GM19025 (cell line): ENCODE data around the gene COPS4.
"Not testable (repeated sequence)": the region's sequence is repeated elsewhere in the genome, so short reads cannot be mapped to it uniquely, and the experiment has no call there.

ENCODE experiments used
- ATAC-seq: cut with Tn5 transposase; IDR thresholded peaks from one replicate; pipeline ENCODE4 v1.9.1; 2021; ENCODE audit warnings: mild to moderate bottlenecking, low read depth, moderate library complexity; ENCODE audit not compliant: unreplicated experiment

COPS4 gene

DNA sequence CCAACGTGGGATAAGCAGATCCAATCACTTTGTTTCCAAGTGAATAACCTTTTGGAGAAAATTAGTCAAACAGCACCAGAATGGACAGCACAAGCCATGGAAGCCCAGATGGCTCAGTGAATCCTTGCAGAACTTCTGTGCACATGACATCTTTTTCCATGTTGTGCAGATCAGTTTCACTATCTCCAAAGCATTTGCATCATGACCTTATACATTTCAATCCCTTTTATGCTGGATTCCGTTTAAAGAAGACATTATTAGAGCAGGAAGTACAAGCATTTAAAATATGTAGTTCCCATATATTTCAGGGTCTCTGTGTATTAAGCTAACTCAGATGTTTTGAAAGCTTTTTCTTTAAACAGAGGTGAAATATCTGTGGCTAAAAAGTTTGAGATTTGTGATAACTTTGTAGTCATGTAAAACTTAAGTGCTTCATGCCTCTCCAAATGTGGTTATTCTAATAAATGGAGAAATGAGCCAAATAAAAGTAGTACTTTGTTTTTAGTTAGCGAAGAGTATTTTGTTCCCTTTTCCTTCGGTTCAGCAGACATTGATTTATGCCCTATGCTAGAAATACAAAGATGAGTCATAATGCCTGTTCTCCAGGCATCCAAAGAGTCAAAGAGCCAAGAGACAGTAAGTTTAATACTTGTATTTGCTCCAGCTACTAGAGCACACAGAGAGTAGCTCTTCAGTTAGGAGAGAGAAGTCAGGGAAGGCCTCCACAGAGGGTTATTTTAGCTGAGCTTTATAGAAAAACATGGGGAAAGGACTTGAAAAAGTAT, 40.5 kb downstream of the COPS4 start:
- no peak for ATAC-seq

DNA sequence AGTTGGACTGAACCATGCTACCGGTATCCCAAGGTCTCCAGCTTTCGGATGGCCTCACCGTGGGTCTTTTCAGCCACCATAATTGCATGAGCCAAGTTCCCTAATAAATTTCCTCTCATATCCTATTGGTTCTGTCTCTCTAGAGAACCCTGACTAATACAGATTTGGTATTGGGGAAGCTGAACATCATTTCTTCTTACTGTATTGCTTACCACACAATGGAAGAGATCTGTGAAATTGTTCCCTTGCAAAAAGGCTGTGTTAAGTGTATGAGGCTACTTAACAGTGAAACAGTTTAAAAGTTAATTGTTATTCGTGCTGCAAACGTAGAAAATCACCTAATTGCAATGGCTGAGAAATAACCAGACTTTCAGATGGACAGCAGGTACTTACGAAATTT, 45.6 kb downstream of the COPS4 start:
- ATAC-seq: no peak

DNA sequence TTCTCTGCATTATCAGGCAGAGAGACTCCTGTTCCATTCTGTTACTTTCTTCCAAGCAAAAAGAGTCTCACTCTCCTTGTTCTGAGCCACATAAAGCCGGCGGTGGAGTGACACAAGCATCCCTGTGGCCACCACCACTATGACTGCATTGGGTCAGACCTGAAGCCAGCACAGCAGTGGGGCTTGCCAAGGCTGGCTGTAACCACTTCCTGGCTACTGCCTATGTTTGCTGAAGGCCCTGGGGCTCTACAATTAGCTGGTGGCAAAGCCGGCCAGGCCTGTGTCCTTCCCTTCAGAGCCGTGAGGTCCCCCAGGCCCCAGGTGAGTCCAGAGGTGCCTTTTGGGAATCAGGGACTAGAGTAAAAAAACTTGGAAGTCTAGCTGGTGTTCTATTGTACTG, 47.8 kb downstream of the COPS4 start:
- ATAC-seq: no peak

DNA sequence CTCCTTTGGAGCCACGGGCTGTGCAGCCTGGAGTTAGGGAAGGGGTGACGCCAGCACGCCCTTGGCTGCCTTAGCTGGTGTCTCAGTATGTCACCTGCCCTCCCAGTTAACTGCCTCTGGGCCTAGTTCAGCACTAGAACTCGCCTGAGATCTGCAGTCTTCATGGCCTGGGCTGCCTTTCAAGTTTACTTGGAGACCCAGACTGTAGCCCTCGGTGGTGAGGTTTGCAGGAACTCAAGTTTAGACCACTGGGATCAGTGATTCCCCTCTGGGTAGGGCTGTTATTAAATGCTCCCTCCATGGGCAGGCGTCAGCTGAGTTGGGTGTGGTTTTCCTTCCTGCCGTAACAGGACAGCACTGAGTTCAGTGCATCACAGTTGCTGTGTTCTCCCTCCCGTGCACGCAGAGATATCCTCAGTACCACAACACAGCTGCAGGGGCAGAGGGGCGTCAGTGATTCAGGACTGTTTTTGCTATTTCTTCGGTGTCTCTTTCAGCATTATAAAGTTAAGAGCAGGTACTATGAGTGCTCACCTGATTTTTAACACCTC, 49.0 kb downstream of the COPS4 start:
- ATAC-seq: no peak

DNA sequence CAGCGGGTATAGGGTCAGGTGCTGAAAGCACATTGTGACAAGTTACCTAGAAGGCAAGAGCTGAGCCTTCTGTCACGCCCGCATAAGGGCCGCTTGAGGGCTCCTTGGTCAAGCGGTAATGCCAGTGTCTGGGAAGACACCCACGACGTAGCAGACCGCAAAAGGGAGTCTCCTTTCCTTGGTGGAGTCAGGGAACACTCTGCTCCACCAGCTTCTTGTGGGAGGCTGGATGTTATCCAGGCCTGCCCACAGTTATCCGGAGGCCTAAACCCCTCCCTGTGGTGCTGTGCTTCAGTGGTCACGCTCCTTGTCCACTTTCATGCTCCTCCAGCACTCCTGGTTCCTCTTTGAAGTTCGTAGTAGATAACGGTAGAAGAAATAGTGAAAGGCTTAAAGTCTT, 50.0 kb downstream of the COPS4 start:
- not testable (repeated sequence) for ATAC-seq

DNA sequence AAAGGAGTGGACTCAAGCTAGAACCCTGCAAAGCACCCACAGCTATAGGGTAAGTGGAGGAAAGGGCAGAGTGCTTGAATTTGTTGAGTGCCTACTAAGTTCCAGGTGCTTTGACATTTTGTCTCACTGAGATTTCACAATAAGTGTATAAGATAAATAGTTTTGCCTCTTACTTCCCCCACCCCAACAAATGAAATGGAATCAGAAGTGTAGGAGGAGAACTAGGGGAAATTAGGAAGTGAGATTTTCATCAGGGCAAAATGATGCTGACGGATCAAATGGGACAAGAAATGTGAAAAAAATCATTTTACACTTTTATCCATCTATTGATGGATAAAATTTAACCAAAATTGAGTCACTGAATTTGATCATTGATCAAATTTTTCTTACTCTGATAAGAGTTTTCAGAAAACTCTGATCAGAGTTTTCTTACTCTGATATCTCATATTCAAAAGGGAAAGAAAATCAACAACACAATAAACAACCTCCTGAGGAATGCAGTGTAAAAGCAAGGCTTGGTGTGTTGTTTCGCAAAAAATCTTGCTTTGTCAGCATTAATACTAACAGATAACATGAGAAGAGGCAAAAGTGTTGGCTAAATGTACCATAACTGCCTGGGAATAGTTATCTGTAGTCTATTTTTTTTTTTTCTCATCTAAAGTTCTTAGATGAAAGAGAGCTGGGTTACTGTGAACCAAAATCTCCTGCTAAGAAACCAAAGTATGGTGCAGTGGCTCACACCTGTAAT, 54.6 kb downstream of the COPS4 start:
- ATAC-seq: no peak

DNA sequence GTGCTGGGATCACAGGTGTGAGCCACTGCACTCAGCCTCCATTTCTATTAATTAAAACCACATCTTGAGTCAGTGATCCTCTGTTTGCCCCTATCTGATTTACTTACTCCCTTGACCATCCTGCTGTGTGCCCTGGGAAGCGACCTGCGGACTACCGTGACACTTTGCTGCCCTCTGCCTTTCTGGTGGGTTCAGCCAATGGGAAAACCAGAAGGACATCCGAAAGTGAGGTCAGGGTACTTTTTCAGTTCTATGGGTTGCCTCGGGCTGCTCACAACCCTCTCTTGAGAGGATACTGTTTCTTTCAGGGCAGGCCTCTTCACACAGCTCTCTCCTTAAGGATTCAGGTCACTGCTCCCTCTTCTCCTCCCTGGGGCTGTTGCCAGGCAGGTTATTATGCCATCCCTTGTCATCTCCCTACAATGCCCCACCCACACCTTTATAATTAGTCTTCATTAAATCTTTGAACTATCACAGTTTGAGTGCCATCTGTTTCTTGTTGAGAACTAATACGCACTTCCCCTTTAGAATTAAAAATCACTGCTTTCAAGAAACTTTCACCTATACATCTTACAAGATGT, 58.2 kb downstream of the COPS4 start:
- ATAC-seq: no peak

DNA sequence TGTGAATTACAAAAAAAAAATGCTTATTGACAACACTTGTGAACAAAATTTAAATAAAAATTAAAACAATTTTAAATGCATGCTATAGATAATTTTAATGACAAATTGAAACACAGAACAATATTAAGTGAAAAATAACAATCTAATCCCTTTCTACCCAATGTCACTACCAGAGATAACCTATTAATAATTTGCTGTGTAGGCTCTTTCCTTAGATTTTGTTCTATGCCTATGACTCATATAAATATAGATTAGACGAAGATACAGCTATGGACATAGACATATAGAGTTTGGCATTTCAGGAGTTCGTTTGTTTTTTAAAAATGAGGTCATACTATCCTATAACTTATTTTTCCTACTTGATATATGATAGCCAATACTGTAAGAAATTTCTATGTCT, 61.4 kb downstream of the COPS4 start:
- no peak for ATAC-seq

DNA sequence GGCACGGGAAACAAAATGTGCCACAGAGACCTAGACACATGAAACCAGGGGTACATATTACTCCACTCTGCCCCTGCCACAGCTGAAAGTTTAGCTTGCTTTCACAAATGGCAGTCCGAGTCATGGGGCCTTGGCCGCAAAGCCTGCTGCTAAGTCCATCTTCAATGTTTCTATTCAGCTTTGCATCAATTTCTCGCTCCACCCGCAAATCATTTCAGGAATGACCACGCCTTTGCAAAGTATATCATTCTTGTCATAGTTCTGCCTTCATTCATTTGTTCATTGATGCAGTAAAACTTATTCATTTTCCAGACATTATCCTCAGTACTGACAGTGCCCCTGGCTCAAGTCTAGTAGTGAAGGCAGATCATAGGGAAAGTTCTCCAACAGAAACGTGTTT, 70.0 kb downstream of the COPS4 start:
- no peak for ATAC-seq

DNA sequence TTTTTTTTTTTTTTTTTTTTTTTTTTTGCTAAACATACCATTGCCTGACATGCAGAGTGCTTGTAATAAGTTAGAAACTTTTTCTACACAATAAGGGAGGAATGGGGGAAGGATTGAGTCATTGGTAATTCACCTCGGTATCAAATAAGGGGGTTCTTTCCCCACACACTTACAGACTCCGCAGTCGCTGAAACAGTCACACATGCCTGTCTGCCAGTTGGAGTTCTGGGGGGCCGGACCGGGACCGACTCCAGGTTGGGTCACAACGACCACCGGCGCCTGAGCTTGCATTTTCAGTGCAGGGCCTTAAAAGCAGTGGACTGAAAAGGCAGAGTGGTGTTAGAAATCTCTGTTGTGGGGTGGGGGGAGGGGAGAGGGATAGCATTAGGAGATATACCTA, 72.6 kb downstream of the COPS4 start:
- ATAC-seq: no peak

DNA sequence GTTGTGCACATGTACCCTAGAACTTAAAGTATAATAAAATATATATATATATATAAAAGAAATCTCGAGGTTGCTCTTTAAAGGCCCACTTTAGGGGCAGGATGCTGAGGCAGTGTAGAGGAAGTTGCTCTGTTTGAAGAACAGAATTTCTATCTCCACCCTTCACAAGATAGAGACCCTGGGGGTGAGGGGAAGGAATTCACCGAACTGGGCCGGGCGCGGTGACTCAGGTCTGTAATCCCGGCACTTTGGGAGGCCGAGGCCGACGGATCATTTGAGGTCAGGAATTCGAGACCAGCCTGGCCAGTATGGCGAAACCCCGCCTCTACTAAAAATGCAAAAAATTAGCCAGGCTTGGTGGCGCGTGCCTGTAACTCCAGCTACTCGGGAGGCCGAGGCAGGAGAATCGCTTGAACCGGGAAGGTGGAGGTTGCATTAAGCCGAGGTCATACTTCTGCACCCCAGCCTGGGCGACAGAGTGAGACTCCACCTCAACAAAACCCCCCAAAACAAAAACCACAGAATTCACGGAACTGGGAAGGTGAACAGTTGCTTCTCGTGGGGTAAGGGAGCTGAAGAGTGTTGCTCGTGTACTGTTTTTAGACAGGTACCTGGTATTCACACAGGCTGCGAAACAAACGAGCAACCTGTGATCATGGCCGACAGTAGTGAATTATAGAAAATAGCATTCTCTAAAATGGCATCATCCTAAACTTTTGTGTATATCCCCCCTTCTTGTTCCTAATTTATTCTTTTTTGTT, 73.3 kb downstream of the COPS4 start:
- ATAC-seq: no peak

DNA sequence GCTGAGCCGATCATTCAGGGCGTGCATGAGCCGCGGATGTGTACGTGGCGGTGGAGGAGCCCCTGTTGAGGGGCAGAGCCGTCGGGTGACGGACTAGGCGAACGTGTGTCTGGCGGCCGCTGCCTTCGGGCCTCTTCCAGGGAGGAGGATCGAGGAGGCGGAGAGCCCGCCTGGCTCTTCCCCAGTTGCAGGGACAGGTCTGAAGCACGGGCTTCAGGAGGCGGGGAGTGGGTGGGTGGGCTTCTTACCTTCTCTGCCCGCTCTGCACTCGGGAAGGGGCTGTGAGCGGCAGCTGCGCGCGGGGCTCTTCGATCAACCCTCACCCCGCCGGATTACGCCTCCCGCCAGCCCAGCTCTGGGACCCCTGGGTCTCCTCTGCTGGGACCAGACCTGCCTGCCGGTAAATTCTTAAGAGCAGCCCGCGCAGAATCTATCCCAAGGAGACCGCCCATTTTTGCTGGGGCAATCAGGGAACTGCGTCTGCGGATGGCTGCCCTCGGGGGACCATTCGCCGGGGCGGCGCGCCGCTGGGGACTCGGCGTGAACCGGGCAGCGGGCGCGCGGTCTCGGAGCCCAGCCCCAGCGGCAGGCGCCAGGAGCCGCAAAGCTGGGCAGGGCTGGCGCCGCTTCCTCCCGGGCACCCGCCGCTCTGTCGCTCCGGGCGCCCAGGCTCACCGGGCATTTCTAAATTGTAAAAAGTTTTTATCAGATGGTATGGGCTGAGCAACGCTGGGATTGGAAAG, 74.7 kb downstream of the COPS4 start:
- peak; percentile 18 for ATAC-seq

DNA sequence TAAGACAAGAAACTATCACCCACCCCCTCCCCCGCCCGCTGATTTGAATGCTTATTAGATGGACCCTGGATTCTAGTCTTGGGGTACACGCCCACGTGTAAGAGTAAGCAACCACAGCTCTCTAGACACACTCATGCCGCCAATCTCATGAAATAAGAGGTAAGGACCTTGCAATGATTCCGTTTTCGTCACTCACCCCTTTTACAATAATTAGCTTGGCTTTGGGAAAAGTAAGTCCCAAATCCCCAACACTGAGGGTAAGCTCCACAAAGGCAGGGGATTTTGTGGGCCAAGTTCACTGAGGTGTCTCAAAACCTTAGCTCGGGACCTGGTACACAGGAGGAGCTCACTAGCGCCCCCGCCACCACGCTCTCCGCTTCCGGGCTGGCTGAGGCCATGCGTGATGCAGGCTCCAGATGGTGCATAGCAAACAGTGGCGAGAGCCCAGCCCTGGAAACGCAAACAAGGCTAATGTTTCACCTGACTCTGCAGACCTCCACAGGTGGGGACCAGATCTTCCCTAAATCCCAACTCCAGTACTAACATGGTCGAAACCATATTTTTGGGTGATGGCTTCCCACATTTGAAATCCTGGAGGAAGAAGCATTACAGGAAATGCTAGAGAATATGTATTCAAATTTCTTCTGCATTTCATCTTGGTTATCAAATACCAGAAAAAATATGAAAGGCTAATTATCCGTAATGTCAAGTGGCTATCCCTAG, 75.4 kb downstream of the COPS4 start:
- ATAC-seq: peak; percentile 74

DNA sequence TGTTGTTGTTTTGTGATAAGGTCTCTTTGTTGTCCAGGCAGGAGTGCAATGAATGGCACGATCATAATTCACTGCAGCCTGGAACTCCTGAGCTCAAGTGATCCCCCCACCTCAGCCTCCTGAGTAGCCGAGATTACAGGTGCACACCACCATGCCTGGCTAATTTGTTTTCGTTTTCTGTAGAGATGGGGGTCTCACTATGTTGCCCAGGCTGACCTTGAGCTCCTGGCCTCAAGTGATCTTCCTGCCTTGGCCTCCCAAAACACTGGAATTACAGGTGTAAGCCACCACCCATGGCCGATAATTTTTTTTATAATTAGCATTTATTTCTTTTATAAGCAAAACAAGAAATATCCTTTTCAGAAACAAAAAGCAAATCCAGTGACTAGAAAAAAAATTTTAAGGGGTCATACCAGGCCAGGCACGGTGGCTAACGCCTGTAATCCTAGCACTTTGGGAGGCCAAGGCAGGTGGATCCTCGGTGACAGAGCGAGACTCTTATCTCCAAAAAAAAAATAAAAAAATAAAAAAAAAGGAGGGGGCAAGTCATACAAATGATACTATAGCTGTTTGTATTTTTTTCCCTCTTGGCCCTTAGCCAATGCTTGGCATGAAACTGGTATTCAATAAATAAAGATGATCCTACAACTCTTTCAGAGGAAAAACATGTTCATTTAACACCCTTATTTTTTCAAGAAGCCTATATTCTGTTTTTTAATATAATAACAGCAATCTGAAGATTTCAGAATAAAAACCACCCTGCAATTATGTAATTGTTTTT, 76.2 kb downstream of the COPS4 start:
- no peak for ATAC-seq

DNA sequence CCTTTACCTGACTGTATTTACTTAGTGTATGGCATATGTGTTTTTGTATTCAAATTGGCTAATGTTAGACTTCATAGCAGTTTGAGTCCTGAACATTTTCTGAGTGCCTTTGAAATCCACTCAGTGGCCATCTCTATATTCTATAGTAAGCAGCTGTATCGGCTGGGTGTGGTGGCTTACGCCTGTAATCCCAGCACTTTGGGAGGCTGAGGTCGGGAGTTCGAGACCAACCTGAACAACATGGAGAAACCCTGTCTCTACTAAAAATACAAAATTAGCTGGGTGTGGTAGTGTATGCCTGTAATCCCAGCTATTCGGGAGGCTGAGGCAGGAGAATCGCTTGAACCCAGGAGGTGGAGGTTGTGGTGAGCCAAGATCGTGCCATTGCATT, 76.8 kb downstream of the COPS4 start:
- not testable (repeated sequence) for ATAC-seq

DNA sequence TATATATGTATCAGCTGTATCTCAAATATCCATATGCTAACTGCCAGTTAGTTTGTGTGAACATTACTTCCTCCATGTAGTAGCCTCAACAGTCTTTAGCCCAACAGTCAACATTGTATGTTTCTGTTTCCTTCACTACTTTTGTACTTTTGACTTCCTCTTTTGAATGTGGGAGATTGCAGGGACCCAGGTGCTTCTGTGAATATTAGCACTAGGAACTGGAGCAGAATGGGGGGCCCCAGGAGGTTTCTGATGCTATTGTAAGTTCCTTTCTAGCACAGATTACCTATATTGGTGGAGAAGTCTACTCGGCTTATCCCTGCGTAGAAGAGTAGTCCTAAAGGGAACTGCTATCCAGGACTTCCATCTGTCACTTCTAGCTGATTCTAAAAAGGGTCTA, 77.2 kb downstream of the COPS4 start:
- peak; percentile 21 for ATAC-seq

DNA sequence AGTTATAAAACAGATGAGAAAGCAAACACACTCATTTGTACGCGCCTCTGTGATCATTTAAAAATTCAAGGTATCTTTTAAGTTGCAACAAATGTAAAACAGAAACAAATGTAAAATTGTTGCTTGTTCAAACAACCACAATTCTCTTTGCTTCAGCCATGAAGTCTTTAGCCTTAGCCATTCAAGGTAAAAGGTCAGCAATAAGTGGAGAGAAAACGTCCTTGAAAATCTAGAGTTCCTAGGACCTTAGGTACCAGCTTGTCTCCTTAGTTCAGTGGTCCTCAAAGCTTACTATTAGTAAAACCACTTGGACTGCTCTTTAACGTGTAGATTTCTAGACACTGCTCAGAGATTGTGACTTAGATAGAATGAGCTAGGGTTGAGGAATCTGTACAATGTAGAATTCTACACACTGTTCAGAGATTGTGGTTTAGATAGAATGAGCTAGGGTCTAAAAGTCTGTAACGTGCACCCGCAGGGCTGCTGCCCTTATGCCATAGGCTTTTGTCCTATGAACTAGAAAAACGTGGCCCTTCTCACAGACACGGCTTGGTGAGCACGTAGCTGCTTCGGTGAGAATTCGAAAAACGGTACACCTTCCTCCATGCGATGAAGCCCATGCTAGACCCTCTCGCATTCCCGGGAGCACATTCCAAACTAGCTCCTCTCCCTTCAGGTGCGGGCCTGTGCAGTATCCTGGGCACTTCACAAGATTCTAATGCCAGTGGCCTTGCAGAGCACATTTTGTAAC, 77.9 kb downstream of the COPS4 start:
- ATAC-seq: no peak

DNA sequence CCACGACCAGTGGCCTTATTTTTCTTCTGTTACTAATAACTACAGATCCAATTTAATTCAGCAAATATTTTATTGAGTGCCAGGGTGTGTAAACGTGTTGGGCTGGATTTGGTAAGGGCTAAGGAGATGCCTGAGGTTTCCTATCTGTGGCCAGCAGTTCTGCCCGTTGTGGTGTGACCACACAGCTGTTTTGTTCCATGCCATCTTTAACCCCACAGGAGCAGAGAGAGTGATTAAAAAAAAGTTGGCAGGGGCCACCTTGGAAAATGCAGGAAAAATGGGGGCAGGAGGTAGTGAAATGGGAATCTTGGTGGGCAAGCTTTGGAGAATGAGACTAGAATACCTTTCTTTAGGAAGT, 78.4 kb downstream of the COPS4 start:
- ATAC-seq: no peak
